Glutamatergic neuron (in vitro differentiated cells): ENCODE data around the gene NET1. TPM values are rescaled to one million over a fixed set of nuclear protein-coding genes. Genes with fewer than 3 reads are reported as not detected.
"Not testable (repeated sequence)": the region's sequence is repeated elsewhere in the genome, so short reads cannot be mapped to it uniquely, and the experiment has no call there.

Source experiments
- DNase-seq: peaks from one replicate; pipeline ENCODE4 v3.0.0; 2022
- H3K27ac Mint-ChIP-seq: one replicate; pipeline ENCODE4 v1.8.0; 2020; ENCODE audit warnings: mild to moderate bottlenecking, mixed read lengths, inconsistent platforms; ENCODE audit not compliant: unreplicated experiment
- H3K27me3 Mint-ChIP-seq: one replicate; pipeline ENCODE4 v1.8.0; 2020; ENCODE audit warnings: mild to moderate bottlenecking, moderate library complexity, mixed read lengths, inconsistent platforms; ENCODE audit not compliant: unreplicated experiment
- H3K36me3 Mint-ChIP-seq: one replicate; pipeline ENCODE4 v1.8.0; 2020; ENCODE audit warnings: mild to moderate bottlenecking, mixed read lengths, inconsistent platforms; ENCODE audit not compliant: unreplicated experiment
- H3K4me1 Mint-ChIP-seq: one replicate; pipeline ENCODE4 v1.8.0; 2020; ENCODE audit warnings: mild to moderate bottlenecking, low read depth, mixed read lengths, inconsistent platforms; ENCODE audit not compliant: unreplicated experiment
- H3K4me3 Mint-ChIP-seq: one replicate; pipeline ENCODE4 v1.8.0; 2020; ENCODE audit warnings: mild to moderate bottlenecking, mixed read lengths, inconsistent platforms; ENCODE audit not compliant: unreplicated experiment
- H3K9me3 Mint-ChIP-seq: one replicate; pipeline ENCODE4 v1.8.0; 2020; ENCODE audit warnings: mild to moderate bottlenecking, moderate library complexity, mixed read lengths, inconsistent platforms; ENCODE audit not compliant: unreplicated experiment
- total RNA-seq: library from RNA; stranded (reverse); fragmentation: NEBNext Ultra II Directional; extraction: Animal tissue kit (Norgen Biotek cat#: 25700); gene quantifications from one replicate; pipeline ENCODE4 v1.2.1, GENCODE V29; 2021; ENCODE audit not compliant: unreplicated experiment
- TF ChIP-seq, protein P1 (sequence below): fragments of 200-600 bp; sonication (generic); IDR thresholded peaks from one replicate; pipeline ENCODE4 v1.5.0; 2021; ENCODE audit not compliant: partially characterized antibody, unreplicated experiment

NET1 gene
- total RNA-seq, 1 donor from 2014 or later, result 63.8 TPM

DNA sequence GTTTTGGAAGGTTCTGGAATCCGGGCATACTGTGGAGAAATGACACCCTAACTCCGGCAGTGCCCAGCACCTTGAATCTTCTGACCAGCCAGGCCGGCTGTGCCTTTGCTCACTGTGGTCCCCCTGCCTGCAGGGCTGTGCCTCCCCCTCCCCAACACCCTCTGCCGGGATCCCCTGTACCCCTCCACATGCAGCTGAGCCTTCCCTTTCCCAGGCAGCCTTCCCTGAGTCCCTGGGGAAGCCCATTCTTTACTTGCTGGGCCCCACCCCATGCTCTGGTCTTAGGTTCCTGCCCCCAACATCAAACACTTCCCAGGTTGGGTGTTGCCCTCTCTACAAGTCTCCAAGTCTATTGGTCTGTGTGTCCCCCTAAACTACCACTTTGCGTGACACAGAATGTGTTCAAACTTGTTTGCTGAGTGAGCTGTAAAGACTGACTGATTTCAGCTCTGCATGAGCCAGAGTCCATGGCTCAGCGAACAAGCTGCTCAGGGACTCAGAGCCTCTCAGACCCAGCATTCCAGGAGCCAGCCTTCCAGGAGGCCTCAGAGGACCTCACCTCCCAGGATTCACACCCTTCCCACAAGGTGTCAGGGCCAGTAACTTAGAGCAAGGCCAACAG, 55.4 kb downstream of the NET1 start:
- Mint-ChIP-seq H3K27ac (peak overlapping the region; percentile 89), H3K36me3 (peaks cover 18% of the 10 kb centered on the region), H3K27me3 (no peaks in the 10 kb centered on the region), H3K4me3 (no peak overlapping the region), H3K4me1 (peaks cover 25% of the 10 kb centered on the region), H3K9me3 (peaks cover 12% of the 10 kb centered on the region)
- DNase-seq, result no peak
- TF ChIP-seq, protein P1, sequence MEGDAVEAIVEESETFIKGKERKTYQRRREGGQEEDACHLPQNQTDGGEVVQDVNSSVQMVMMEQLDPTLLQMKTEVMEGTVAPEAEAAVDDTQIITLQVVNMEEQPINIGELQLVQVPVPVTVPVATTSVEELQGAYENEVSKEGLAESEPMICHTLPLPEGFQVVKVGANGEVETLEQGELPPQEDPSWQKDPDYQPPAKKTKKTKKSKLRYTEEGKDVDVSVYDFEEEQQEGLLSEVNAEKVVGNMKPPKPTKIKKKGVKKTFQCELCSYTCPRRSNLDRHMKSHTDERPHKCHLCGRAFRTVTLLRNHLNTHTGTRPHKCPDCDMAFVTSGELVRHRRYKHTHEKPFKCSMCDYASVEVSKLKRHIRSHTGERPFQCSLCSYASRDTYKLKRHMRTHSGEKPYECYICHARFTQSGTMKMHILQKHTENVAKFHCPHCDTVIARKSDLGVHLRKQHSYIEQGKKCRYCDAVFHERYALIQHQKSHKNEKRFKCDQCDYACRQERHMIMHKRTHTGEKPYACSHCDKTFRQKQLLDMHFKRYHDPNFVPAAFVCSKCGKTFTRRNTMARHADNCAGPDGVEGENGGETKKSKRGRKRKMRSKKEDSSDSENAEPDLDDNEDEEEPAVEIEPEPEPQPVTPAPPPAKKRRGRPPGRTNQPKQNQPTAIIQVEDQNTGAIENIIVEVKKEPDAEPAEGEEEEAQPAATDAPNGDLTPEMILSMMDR, result no peak

DNA sequence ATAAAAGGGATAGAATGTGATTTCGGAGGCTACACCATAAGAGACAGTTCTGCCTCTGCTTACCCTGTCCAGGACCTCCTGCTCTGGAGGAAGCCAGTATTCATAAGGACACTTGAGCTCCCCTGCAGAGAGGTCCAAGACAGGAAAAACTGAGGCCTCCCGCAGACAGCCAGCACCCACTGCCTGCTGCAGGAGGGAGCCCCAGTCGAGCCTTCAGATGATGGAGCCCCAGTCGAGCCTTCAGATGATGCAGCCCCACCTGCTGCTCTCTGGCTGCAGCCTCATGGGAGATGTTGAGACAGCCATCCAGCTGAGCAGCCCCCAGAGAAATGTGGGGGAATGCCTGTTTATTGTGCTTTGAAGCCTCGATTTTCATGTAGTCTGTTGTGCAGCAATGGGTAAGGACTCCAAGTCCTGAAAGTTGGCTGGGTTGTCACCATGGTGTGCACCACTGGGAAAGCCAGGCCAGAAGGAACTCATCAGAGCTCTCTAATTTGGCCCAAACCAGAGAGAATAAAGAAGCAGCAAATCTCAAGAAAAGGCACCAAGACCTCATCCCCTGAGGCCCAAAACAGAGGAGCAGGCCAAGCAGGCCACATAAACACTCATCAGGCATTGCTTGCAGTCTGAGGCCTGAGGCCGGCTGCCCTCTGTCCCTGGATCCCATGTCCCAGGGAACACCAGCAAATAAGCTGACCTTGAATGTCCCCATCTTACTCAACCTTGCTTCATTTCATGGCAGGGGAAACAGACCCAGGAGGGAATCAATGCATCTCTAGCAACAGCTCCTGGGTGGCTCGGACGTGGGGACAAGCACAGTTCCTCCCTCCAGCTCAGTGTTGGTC, 56.1 kb downstream of the NET1 start:
- H3K36me3 Mint-ChIP-seq, result peaks cover 18% of the 10 kb centered on the region

DNA sequence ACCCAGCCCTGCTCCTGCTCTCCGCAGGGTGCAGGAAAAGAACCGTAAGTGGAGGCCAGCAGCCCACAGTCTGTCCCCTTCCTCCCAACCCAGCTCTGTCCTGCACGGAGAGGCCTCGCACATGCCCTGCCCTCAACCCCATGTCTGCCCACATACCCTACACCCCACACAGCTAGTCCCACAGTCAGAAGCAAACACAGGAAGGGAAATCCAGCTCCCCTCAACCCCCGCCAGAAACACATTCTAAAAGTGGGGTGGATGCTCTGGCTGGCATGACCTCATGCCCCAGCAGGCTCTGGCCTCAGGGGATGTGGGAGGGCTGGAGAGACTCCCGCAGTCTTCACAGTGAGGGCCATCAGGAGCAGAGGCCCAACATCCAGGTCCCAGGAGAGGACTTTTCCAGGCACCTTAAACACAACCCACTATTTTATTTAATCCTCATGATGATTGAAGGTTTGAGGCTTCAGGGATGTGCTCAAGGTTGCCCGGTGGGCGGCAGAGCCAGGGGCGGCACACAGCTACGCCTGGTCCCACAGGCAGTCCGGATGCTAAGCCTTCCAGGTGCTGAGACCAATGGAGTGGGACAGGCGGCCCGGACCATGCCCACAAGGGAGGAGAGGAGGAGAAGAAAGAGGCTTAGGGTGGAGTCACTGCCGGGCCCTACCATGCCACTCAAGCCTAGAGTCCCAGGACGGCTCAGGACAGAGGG, 57.1 kb downstream of the NET1 start:
- peaks cover 13% of the 10 kb centered on the region for H3K36me3 Mint-ChIP-seq
- no peak overlapping the region for H3K27ac Mint-ChIP-seq
- no peaks in the 10 kb centered on the region for H3K27me3 Mint-ChIP-seq
- TF ChIP-seq, protein P1, result no peak
- peaks cover 9% of the 10 kb centered on the region for H3K9me3 Mint-ChIP-seq
- H3K4me1 Mint-ChIP-seq, result peaks cover 25% of the 10 kb centered on the region
- no peak for DNase-seq
- no peak overlapping the region for H3K4me3 Mint-ChIP-seq

More for the DNA sequence above, 56.1 kb downstream of the NET1 start:
- Mint-ChIP-seq H3K4me1 (peaks cover 25% of the 10 kb centered on the region), H3K27me3 (no peaks in the 10 kb centered on the region), H3K4me3 (no peak overlapping the region), H3K9me3 (peaks cover 11% of the 10 kb centered on the region), H3K27ac (no peak overlapping the region)
- DNase-seq, result no peak
- TF ChIP-seq, protein P1, result no peak

DNA sequence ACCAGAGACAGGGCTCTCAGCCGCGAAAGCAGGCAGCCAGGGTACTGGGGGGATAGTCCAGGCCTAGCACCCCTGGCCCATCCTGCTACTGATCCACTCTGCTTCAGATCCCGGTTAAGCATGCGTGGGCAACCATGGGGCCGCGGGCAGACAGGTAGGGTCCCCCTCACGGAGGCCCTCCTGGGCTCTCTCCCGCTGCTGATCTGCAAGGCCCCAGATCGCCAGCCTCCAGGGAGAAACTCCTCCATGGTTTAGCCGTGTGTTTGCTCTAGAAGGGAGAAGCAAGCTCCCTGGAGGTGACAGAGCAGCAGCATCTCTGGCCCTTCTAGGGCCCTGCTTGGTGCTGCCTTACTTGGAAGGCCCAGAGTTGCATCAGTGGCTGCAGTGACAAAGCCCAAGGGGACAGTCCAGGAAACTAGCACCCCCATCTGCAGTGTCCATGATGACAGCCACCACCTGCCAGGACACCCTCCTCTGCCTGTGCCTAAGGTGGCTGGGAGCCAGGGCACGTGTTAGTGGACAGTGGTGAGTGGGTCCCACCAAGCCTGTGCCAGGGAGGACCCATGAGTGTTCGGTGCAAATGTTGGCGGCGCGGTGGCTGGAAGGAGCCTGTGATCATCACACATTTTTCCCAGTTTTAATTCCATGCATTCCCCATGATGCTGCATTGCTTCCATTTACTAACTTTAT, 57.9 kb downstream of the NET1 start:
- Mint-ChIP-seq H3K4me3 (no peak overlapping the region), H3K9me3 (peaks cover 7% of the 10 kb centered on the region), H3K27ac (no peak overlapping the region), H3K36me3 (peaks cover 13% of the 10 kb centered on the region), H3K4me1 (peaks cover 25% of the 10 kb centered on the region), H3K27me3 (no peaks in the 10 kb centered on the region)
- DNase-seq, result no peak
- TF ChIP-seq, protein P1, result no peak

DNA sequence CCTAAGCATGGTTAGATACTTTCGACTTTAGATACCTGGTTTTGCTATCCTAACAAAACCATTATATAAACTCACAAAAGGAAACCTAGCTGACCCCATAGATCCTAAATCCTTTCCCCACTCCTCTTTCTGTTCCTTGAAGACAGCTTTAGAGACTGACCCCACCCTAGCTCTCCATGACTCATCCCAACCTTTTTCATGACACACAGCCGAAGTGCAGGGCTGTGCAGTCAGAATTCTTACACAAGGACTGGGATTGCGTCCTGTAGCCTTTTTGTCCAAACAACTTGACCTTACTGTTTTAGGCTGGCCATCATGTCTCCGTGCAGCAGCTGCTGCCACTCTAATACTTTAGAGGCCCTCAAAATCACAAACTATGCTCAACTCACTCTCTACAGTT, 62.3 kb downstream of the NET1 start:
- peaks cover 13% of the 10 kb centered on the region for H3K36me3 Mint-ChIP-seq
- H3K27me3 Mint-ChIP-seq, H3K4me1 Mint-ChIP-seq, H3K27ac Mint-ChIP-seq, H3K4me3 Mint-ChIP-seq, H3K9me3 Mint-ChIP-seq, DNase-seq: not testable (repeated sequence)

DNA sequence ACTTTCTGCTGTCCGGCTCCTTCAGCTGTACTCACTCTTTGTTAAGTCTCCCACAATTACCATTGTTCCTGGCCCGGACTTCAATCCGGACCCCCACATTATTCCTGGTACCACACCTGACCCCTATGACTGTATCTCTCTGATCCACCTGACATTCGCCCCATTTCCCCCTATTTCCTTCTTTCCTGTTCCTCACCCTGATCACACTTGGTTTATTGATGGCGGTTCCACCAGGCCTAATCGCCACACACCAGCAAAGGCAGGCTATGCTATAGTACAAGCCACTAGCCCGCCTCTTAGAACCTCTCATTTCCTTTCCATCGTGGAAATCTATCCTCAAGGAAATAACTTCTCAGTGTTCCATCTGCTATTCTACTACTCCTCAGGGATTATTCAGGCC, 62.7 kb downstream of the NET1 start:
- DNase-seq, H3K4me1 Mint-ChIP-seq, H3K4me3 Mint-ChIP-seq, H3K9me3 Mint-ChIP-seq, H3K27ac Mint-ChIP-seq, H3K27me3 Mint-ChIP-seq: not testable (repeated sequence)
- peaks cover 13% of the 10 kb centered on the region for H3K36me3 Mint-ChIP-seq

DNA sequence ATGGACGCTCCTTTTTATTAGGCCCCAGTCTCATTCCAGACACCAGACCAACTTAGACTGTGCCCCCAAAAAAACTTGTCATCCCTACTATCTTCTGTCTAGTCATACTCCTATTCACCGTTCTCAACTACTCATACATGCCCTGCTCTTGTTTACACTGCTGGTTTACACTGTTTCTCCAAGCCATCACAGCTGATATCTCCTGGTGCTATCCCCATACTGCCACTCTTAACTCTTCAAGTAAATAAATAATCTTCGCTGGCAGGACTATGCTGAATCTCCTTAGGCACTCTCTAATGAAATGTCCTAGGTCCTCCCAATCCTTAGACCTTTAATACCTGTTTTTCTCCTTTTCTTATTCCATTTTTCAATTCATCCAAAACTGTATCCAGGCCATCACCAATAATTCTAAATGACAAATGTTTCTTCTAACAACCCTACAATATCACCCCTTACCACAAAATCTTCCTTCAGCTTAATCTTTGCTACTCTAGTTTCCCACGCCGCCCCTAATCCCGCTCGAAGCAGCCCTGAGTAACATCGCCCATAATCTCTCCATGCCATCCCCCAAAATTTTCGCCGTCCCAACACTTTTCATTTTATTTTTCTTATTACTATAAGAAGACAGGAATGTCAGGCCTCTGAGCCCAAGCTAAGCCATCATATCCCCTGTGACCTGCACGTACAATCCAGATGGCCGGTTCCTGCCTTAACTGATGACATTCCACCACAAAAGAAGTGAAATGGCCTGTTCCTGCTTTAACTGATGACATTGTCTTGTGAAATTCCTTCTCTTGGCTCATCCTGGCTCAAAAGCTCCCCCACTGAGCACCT, 63.8 kb downstream of the NET1 start:
- not testable (repeated sequence) for H3K4me3 Mint-ChIP-seq

More for the DNA sequence above, 63.8 kb downstream of the NET1 start:
- not testable (repeated sequence) for H3K27ac Mint-ChIP-seq, H3K4me1 Mint-ChIP-seq, H3K9me3 Mint-ChIP-seq, H3K36me3 Mint-ChIP-seq, H3K27me3 Mint-ChIP-seq, DNase-seq
